Trophoblast cell (in vitro differentiated cells and primary cell): ENCODE measurements around the gene ZFYVE1.

Source experiments
- DNase-seq, 2 donors: peaks; one replicate each; pipeline ENCODE4 v3.0.0-alpha.2; 2016
- H2AFZ ChIP-seq: 2 replicates; pipeline ENCODE4 v1.6.1; 2013; ENCODE audit warnings: low read length, moderate library complexity, mild to moderate bottlenecking; ENCODE audit not compliant: insufficient read depth, poor library complexity
- H2AK5ac ChIP-seq: 2 replicates; pipeline ENCODE4 v1.6.1; 2013; ENCODE audit warnings: mild to moderate bottlenecking, low read length
- H2BK120ac ChIP-seq: 2 replicates; pipeline ENCODE4 v1.6.1; 2013; ENCODE audit warnings: low read length, mild to moderate bottlenecking, moderate library complexity; ENCODE audit not compliant: insufficient read depth, poor library complexity
- H2BK12ac ChIP-seq: 2 replicates; pipeline ENCODE4 v1.6.1; 2013; ENCODE audit warnings: mild to moderate bottlenecking, low read length, moderate library complexity
- H2BK5ac ChIP-seq: 2 replicates; pipeline ENCODE4 v1.6.1; 2013; ENCODE audit warnings: low read length, low read depth, moderate library complexity, mild to moderate bottlenecking; ENCODE audit not compliant: poor library complexity
- H3K14ac ChIP-seq: 2 replicates; pipeline ENCODE4 v1.6.1; 2013; ENCODE audit warnings: mild to moderate bottlenecking, low read length
- H3K18ac ChIP-seq: 2 replicates; pipeline ENCODE4 v1.6.1; 2013; ENCODE audit warnings: mild to moderate bottlenecking, low read length
- H3K23ac ChIP-seq: 2 replicates; pipeline ENCODE4 v1.6.1; 2013; ENCODE audit warnings: low read length
- H3K27ac ChIP-seq: 2 replicates; pipeline ENCODE4 v1.5.1; 2013; ENCODE audit warnings: low read depth, mild to moderate bottlenecking, inconsistent platforms, low read length, moderate library complexity
- H3K27me3 ChIP-seq: 2 replicates; pipeline ENCODE4 v1.6.1; 2013; ENCODE audit warnings: inconsistent platforms, mild to moderate bottlenecking, low read length, moderate library complexity; ENCODE audit not compliant: insufficient read depth
- H3K36me3 ChIP-seq, 2 experiments: 1 replicate in 1 of 2; 2 replicates in 1 of 2; pipeline ENCODE4 v1.6.1; 2013; ENCODE audit warnings: low read length in 2 of 2, mild to moderate bottlenecking in 2 of 2, moderate library complexity in 1 of 2; ENCODE audit not compliant: insufficient read depth in 2 of 2, control insufficient read depth in 1 of 2
- H3K4ac ChIP-seq: 2 replicates; pipeline ENCODE4 v1.6.1; 2013; ENCODE audit warnings: low read depth, mild to moderate bottlenecking, low read length, moderate library complexity
- H3K4me1 ChIP-seq, 2 experiments: 1 replicate in 1 of 2; 2 replicates in 1 of 2; pipeline ENCODE4 v1.6.1; 2013; ENCODE audit warnings: low read length in 2 of 2, mild to moderate bottlenecking in 2 of 2, moderate library complexity in 1 of 2; ENCODE audit not compliant: insufficient read depth in 2 of 2, control insufficient read depth in 1 of 2
- H3K4me2 ChIP-seq: 2 replicates; pipeline ENCODE4 v1.6.1; 2013; ENCODE audit warnings: inconsistent platforms, mild to moderate bottlenecking, low read length, moderate library complexity
- H3K4me3 ChIP-seq: 2 replicates; pipeline ENCODE4 v1.5.1; 2013; ENCODE audit warnings: mild to moderate bottlenecking, low read depth, low read length, inconsistent platforms
- H3K79me1 ChIP-seq: one replicate; pipeline ENCODE4 v1.6.1; 2013; ENCODE audit warnings: low read length
- H3K79me2 ChIP-seq: 2 replicates; pipeline ENCODE4 v1.6.1; 2013; ENCODE audit warnings: low read length, mild to moderate bottlenecking; ENCODE audit not compliant: control insufficient read depth, insufficient read depth, poor library complexity
- H3K9ac ChIP-seq: 2 replicates; pipeline ENCODE4 v1.6.1; 2013; ENCODE audit warnings: mild to moderate bottlenecking, low read length
- H3K9me3 ChIP-seq: 2 replicates; pipeline ENCODE4 v1.6.1; 2013; ENCODE audit warnings: low read depth, mild to moderate bottlenecking, control low read depth, inconsistent platforms, low read length; ENCODE audit not compliant: insufficient read depth
- H4K12ac ChIP-seq: 2 replicates; pipeline ENCODE4 v1.6.1; 2013; ENCODE audit warnings: low read depth, mild to moderate bottlenecking, low read length, moderate library complexity
- H4K8ac ChIP-seq: 2 replicates; pipeline ENCODE4 v1.6.1; 2013; ENCODE audit warnings: low read depth, mild to moderate bottlenecking, low read length, moderate library complexity
- H4K91ac ChIP-seq: one replicate; pipeline ENCODE4 v1.6.1; 2013; ENCODE audit warnings: low read depth, mild to moderate bottlenecking, low read length, moderate library complexity
- WGBS: extraction: QIAGEN DNeasy Blood & Tissue Kit; methylation state at CpG from one replicate; pipeline ENCODE4 v1.1.7; 2013; ENCODE audit warnings: missing lambda C conversion rate; ENCODE audit not compliant: insufficient read length, insufficient coverage; ENCODE audit errors: extremely low coverage; 5-methylcytosine and 5-hydroxymethylcytosine counted together

Gene ZFYVE1

DNA sequence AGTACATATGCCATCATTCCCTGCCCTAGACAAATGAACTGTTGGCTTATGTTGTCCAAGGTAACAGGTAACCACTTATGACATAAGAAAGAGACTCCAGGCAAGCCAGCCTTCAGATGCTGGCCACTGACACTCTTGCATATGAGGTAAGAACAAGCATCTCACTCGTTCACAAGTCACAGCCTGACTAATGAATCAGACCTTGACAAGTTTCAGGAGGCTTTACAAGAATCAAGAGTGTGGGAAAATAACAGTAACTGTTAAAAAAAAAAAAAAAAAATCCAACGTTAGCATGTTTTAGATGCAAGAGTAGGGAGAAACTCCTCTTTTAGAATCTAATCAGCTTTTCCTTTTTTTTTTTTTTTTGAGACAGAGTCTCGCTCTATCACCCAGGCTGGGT is 40.7 kb downstream of the ZFYVE1 start:
- no peak overlapping the region for H3K18ac ChIP-seq
- no peak overlapping the region for H4K8ac ChIP-seq
- H3K79me1 ChIP-seq, result peaks cover 2% of the 10 kb centered on the region
- H3K9ac ChIP-seq, result no peak overlapping the region
- H4K12ac ChIP-seq, result no peak overlapping the region
- H3K27ac ChIP-seq, result no peak overlapping the region
- no peak overlapping the region for H4K91ac ChIP-seq
- H3K9me3 ChIP-seq, result no peaks in the 10 kb centered on the region
- no peak overlapping the region for H3K4me3 ChIP-seq
- H3K36me3 ChIP-seq, result peaks cover 5 to 13% of the 10 kb centered on the region in 2 experiments
- WGBS, result no CpG with 5 or more reads among the region's 3 CpGs
- H2AFZ ChIP-seq, result no peak overlapping the region
- no peak overlapping the region for H3K23ac ChIP-seq
- no peak overlapping the region for H2BK120ac ChIP-seq
- no peaks in the 10 kb centered on the region for H3K79me2 ChIP-seq
- peaks cover 0 to 3% of the 10 kb centered on the region in 2 experiments for H3K4me1 ChIP-seq
- no peak overlapping the region for H2BK12ac ChIP-seq
- H3K14ac ChIP-seq, result no peak overlapping the region
- no peak overlapping the region for H2BK5ac ChIP-seq
- DNase-seq, result no peak
- no peak overlapping the region for H3K4me2 ChIP-seq
- no peaks in the 10 kb centered on the region for H3K27me3 ChIP-seq
- no peak overlapping the region for H3K4ac ChIP-seq
- H2AK5ac ChIP-seq, result no peak overlapping the region

DNA sequence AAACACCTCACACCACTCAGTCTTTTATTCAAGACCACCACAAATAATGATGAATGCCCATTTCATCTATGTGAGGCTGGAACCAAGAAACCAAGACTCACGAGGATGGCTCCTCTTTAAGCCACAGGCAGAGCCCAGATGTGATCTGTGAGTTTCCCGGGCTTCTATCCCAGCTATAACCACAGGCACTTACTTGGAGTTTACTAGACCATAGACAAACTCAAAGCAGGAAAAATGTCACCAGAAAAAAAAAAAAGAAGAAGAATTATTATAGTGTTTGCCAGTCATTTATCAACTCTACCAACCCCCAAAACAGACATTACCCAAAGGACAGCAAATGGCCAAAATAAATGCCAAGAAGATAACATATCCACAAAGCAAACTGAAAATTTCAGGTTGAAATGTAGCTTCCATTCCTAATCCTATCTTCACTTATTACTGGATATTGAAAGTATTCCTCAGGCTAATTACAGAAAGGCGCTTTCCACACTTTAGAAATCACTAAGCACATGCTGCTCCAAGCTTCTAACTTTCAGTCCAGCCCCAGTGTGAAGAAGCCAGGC is 44.7 kb downstream of the ZFYVE1 start:
- no peak overlapping the region for H4K91ac ChIP-seq
- H3K23ac ChIP-seq, result no peak overlapping the region
- H3K9me3 ChIP-seq, result no peaks in the 10 kb centered on the region
- DNase-seq, result no peak
- no peaks in the 10 kb centered on the region for H3K4me1 ChIP-seq
- no peaks in the 10 kb centered on the region for H3K79me2 ChIP-seq
- no peak overlapping the region for H3K4me2 ChIP-seq
- H2BK120ac ChIP-seq, result no peak overlapping the region
- H4K8ac ChIP-seq, result no peak overlapping the region
- WGBS, result no CpG with 5 or more reads among the region's 3 CpGs
- H3K79me1 ChIP-seq, result no peaks in the 10 kb centered on the region
- H3K4ac ChIP-seq, result no peak overlapping the region
- H2BK12ac ChIP-seq, result no peak overlapping the region
- no peak overlapping the region for H2AFZ ChIP-seq
- H3K9ac ChIP-seq, result no peak overlapping the region
- H2AK5ac ChIP-seq, result no peak overlapping the region
- H3K27ac ChIP-seq, result no peak overlapping the region
- H2BK5ac ChIP-seq, result no peak overlapping the region
- no peak overlapping the region for H3K4me3 ChIP-seq
- H3K18ac ChIP-seq, result no peak overlapping the region
- no peaks in the 10 kb centered on the region for H3K27me3 ChIP-seq
- H4K12ac ChIP-seq, result no peak overlapping the region
- H3K36me3 ChIP-seq, result peaks cover 17 to 35% of the 10 kb centered on the region in 2 experiments
- H3K14ac ChIP-seq, result no peak overlapping the region

DNA sequence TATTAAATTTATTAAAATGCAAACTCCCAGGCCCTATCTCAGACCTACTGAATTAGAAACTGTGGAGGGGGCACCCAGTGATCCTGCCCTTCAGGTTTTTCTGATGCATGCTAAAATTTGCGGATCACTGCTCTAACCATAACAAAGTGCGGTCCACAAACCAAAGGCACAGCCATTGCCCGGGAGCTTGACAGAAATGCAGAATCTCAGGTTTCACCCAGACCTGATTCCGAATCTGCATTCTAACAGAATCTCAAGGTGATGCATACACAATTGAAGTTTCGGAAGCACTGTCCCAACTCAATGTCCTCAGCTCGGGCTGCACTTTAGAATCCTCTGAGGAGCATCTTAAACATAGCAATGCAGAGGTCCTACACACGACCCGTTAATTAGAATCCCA is 46.0 kb downstream of the ZFYVE1 start:
- H3K4me1 ChIP-seq, result no peaks in the 10 kb centered on the region
- no peak overlapping the region for H4K12ac ChIP-seq
- H3K27me3 ChIP-seq, result no peaks in the 10 kb centered on the region
- H2AFZ ChIP-seq, result no peak overlapping the region
- no peak overlapping the region for H2AK5ac ChIP-seq
- H2BK120ac ChIP-seq, result no peak overlapping the region
- H3K18ac ChIP-seq, result no peak overlapping the region
- no peak overlapping the region for H3K4me2 ChIP-seq
- DNase-seq, result no peak
- no peak overlapping the region for H3K23ac ChIP-seq
- no peak overlapping the region for H3K4me3 ChIP-seq
- H3K79me2 ChIP-seq, result no peaks in the 10 kb centered on the region
- H2BK12ac ChIP-seq, result no peak overlapping the region
- H3K4ac ChIP-seq, result no peak overlapping the region
- no peak overlapping the region for H3K9ac ChIP-seq
- H4K91ac ChIP-seq, result no peak overlapping the region
- H3K36me3 ChIP-seq, result peaks cover 20 to 34% of the 10 kb centered on the region in 2 experiments
- H2BK5ac ChIP-seq, result no peak overlapping the region
- no peaks in the 10 kb centered on the region for H3K9me3 ChIP-seq
- H3K14ac ChIP-seq, result no peak overlapping the region
- WGBS, result no CpG with 5 or more reads among the region's 8 CpGs
- no peak overlapping the region for H3K27ac ChIP-seq
- H4K8ac ChIP-seq, result no peak overlapping the region
- no peaks in the 10 kb centered on the region for H3K79me1 ChIP-seq

DNA sequence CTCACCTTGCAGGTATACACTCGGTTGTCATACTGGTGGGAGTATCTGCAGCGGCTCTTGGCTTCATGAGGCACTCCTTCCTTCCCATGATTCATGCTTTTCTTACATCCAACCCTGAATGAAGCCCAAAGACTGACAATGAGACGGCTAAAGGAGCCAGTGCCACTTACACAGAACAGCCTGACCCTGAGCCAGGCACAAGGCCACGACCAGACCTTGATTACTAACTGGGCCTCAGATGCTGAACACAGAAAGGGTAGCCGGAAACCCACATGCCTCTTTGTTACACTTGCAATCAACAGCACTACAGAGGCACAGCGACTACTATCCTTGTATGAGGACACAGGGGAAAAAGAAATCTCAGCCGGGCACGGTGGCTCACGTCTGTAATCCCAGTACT is 48.0 kb downstream of the ZFYVE1 start:
- Histone ChIP-seq H4K12ac (no peak overlapping the region), H3K9me3 (no peaks in the 10 kb centered on the region), H4K8ac (no peak overlapping the region), H2BK5ac (no peak overlapping the region), H2AFZ (no peak overlapping the region), H3K4me2 (no peak overlapping the region), H2AK5ac (no peak overlapping the region), H3K4ac (no peak overlapping the region), H3K79me1 (no peaks in the 10 kb centered on the region), H3K4me3 (no peak overlapping the region), H3K27me3 (no peaks in the 10 kb centered on the region), H3K79me2 (no peaks in the 10 kb centered on the region), H3K9ac (no peak overlapping the region), H3K23ac (no peak overlapping the region), H2BK12ac (no peak overlapping the region), H3K27ac (no peak overlapping the region), H3K14ac (no peak overlapping the region), H2BK120ac (no peak overlapping the region), H3K36me3 (peaks cover 33 to 51% of the 10 kb centered on the region in 2 experiments), H4K91ac (no peak overlapping the region), H3K18ac (no peak overlapping the region), H3K4me1 (no peaks in the 10 kb centered on the region)
- no CpG with 5 or more reads among the region's 9 CpGs for WGBS
- DNase-seq, result no peak
